GM19324 (cell line): ENCODE measurements around the gene SPECC1.
A peak's percentile ranks its signal among the peaks of the same experiment; 100 is the strongest.
"Not testable (repeated sequence)": the region's sequence is repeated elsewhere in the genome, so short reads cannot be mapped to it uniquely, and the experiment has no call there.

Source experiments
- ATAC-seq: cut with Tn5 transposase; IDR thresholded peaks from one replicate; pipeline ENCODE4 v1.9.1; 2021; ENCODE audit warnings: mild to moderate bottlenecking, moderate library complexity; ENCODE audit not compliant: unreplicated experiment, low FRiP score

SPECC1 gene, protein sequence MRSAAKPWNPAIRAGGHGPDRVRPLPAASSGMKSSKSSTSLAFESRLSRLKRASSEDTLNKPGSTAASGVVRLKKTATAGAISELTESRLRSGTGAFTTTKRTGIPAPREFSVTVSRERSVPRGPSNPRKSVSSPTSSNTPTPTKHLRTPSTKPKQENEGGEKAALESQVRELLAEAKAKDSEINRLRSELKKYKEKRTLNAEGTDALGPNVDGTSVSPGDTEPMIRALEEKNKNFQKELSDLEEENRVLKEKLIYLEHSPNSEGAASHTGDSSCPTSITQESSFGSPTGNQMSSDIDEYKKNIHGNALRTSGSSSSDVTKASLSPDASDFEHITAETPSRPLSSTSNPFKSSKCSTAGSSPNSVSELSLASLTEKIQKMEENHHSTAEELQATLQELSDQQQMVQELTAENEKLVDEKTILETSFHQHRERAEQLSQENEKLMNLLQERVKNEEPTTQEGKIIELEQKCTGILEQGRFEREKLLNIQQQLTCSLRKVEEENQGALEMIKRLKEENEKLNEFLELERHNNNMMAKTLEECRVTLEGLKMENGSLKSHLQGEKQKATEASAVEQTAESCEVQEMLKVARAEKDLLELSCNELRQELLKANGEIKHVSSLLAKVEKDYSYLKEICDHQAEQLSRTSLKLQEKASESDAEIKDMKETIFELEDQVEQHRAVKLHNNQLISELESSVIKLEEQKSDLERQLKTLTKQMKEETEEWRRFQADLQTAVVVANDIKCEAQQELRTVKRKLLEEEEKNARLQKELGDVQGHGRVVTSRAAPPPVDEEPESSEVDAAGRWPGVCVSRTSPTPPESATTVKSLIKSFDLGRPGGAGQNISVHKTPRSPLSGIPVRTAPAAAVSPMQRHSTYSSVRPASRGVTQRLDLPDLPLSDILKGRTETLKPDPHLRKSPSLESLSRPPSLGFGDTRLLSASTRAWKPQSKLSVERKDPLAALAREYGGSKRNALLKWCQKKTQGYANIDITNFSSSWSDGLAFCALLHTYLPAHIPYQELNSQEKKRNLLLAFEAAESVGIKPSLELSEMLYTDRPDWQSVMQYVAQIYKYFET

DNA sequence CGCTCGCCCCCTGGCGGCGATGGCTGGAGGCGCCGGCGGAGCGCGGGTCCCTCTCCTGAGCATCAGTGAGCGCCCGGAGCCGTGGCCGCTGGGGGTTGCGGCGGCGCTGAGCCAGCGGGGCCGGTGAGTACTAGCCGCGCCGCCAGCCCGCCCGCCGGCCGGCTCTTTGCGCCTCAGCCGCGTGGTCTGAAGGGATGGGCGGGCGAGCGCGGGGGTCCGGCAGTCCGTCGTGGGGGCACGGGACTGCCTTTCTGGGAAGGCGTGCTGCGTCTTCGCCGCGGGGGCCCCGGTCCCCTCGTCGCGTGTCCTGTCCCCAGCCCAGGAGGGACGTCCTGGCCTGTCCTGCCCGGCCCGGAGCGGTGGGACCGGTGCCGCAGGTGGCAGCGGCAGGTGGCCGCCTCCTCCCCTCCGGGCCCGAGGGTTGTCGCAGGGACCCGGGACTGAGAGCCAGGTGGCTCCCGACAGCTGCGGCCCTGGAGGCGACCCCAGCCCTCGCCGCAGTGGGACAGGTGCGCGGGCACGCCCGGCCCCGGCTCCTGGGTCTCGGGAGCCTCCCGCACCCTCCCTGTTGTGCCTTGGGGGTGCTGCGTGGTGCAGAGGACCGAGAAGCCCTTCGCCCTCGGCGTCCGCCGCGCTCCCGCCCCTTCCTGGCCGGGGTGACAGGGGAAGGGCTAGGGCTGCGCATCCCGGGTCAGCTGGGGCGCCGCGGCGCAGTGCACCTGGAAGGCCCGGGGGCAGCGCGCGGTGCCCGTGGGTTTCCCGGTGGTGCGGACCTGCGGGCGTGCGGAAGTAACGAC, at the start of gene SPECC1:
TSS of gene SPECC1 (plus strand) at position 58 of the 797 bp plus-strand sequence. CDS start 87,293 bp downstream, outside the sequence.
- peak; percentile 90 for ATAC-seq

DNA sequence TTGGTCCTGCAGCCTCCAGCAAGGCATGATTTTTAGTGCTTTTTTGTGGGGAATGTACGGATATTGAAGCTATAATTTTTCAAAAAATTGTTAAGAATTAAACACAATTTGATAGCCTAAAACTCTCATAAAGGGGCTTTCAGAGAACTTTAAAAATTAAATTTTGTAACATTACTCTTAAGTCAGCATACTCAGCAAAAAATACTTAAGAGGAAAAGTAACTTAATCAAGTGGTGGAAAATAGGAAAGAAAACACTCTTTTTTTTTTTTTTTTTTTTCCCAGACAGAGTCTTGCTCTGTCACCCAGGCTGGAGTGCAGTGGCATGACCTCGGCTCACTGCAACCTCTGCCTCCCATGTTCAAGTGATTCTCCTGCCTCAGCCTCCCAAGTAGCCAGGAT, 46.2 kb upstream of the SPECC1 start:
- ATAC-seq: not testable (repeated sequence)

DNA sequence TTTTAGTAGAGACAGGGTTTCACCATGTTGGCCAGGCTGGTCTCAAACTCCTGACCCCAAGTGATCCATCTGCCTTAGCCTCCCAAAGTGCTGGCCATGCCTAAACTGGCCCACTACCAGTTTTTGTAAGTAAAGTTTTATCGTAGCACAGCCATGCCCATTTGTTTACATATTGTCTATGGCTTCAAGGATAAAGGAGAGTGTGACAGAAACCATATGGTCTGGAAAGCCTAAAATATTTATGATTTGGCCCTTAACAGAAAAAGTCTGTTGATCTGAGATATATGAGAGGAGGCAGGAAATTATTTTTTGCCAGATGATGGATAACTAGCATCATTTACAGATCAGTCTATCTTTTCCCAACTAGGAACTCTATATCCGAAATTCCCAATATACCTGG, 36.0 kb upstream of the SPECC1 start:
- ATAC-seq: no peak

DNA sequence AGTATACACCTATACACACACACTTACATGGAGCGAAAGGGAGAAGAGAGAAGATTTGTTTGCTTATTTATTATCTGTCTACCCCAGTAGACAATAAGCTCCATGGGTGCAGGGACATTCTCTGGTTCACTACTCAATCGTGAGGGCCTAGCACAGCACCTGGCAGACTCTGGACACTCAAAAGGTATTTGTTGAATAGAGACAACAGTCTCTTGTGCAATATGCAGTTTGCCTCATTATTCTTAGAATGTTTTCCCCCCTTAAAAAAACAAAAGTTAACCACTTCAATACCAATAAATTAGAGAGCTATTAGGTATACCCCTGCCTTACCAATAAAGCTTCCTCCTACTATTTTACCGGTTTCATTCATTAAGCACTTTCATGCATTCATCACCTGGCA, 33.6 kb upstream of the SPECC1 start:
- no peak for ATAC-seq

DNA sequence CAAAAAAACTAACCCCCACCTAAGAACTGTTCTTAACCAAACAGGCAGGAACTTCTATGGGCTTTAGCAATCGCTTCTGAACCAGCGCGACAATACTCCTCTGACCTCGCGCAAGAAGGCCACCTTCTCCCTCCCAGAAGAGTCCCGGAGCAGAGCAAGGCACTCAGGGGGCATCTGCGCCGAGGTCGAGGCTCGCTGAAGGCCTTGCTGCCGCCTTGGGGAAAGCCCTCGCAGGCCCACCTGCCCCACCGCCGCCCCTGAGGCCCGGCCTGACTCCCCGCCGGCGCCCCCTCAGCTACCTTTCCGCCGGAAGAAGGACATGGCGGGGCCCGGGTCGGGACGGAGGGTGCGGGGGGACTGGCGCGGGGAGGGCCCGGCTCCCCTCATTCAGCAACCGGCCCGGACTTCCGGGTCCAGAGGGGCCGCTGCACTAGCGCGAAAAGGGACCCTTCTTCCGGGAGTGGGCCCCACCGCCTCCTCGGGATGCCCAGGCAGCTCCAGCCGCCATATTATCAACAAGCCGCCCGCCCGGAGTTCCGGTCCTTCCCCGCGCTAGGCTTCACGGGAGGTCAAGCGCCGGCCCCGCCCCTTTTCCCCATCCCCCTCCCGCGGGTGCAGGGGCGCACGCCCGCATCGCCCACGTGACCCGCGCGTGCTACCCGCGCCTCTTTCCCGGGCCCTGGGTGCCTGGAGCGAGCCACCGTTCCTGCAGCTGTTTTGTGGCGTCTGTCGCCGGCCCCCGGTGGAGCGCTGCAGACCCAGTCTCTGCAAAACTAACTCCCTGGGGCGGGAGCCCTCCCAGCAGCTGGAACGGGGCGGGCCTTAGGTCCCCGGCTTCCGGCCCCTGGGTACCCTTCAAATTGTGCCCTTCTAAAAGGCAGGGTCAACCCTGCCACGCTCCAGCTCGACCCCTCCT, 31.6 kb upstream of the SPECC1 start, which contains the start of gene AKAP10:
TSS of gene AKAP10 (minus strand) at position 536 of the 916 bp plus-strand sequence. CDS start at position 387, 149 bp downstream.
- ATAC-seq: peak; percentile 87

DNA sequence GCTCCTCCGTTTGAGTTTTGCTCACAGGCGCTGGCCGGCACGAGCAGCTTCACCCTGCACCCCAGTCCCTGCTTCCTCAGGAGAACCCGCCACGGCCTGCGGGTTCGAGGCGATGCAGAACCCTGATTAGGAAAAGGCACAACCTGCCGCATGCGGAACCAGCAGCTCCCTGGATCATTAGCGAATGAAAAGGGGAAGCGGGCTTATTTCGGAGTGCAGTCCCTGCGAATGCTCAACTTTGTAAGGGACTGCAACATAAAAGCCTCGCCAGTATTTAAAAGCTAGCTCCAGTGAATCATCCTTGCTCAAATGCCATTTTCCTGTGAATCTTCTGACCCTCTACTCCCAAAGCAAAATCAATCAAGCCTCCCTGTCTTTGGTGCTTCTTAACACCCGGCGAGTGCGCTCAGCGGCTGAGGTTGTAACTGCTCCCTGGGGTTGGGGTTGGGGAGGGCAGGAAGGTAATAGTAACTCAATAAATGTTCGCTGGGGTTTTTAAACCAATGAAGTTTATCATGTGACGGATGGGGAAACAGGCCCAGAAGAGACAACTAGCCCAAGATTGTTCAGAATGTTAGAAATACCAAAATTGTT, 30.9 kb upstream of the SPECC1 start:
- peak; percentile 29 for ATAC-seq

DNA sequence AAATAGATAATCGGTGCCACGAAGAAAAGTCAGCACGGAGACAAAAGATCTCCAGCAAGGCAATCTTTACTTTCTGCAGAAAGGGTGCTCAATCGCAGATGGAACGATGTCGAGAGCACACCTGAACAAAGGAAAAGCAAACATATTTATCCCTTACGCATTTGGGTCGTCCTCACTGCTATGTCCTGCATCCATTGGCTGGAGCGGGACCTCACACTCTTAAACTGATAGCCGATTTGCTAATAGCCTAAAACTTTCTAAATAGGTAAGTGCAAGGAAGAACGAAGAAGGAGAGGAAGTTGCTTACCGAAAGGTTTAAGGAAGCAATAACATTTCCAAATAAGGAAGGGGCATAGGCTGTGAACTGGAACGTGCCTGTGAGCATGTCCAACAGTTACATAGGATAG, 30.4 kb upstream of the SPECC1 start:
- no peak for ATAC-seq

DNA sequence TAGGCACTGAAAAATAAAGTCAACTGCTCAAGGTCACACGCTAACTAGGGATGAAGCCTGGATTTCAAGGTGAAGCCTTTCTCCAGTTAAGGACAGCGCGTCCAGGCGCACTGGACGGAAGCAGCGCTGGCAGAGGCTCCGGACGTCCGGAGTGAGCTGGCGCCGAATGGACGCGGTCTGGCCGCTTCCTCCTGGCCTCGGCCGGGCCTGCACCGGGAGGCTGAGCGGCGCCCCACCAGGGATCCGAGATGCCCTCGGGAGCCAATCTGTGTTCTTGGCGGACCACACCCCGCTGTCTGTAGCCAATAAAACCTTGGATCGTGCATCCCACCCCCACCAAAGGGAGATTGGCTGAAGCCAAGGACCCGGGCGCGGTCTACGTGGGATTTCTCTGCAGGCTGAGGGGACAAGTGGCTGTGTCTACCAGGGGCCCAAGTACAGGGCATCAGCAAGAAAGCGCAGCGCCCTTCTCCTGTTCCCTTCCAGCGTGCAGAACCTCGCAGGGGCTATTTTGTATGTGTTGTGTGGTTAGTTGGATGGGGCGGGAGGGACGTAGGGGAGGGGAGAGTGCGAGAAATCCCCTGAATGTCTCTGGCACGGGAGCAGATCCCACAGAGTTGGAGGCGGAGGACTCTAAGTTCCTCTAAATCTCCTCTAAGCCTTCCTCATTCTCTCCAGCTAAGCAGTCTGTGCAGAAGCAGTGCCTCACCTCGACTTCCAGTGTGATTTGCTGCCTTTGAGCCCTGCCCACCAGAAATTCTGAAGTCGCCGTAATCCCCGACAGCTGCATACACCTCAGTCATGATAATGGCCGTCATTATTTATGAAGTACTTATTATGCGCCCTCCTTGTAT, 29.0 kb upstream of the SPECC1 start:
- no peak for ATAC-seq

DNA sequence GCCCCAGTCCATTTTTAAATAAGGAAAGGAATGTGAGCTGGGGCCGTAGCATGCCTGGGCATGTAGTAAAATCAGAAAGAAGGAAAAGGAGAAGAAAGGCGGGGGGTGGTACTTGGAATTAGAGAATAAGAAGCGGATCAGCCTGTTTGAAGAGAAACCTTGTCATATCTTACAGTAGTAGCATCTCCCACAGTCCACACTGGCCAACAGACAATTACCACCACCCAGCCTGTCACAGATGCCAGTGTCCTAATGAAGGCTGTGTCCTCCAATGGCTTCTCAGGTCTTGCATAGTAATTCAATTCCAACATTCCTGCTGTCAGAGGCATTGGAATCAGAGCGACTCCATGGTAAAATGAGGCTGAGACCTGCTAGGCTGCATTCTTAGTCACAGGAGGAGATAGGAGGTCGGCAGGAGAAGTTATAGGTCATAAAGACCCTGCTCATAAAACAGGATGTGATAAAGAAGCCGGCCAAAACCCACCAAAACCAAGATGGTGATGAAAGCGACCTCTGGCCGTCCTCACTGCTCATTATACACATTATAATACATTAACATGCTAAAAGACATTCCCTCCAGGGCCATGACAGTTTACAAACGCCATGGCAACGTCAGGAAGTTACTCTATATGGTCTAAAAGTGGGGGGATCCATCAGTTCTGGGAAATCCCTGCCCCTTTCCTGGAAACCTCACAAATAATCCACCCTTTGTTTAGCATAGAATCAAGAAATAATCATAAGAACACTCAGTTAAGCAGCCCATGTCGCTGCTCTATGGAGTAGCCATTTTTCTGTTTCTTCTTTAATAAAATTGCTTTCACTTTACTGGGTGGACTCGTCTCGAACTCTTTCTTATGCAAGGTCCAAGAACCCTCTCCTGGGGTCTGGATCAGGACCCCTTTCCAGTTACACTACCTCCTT, 22.0 kb upstream of the SPECC1 start:
- no peak for ATAC-seq

DNA sequence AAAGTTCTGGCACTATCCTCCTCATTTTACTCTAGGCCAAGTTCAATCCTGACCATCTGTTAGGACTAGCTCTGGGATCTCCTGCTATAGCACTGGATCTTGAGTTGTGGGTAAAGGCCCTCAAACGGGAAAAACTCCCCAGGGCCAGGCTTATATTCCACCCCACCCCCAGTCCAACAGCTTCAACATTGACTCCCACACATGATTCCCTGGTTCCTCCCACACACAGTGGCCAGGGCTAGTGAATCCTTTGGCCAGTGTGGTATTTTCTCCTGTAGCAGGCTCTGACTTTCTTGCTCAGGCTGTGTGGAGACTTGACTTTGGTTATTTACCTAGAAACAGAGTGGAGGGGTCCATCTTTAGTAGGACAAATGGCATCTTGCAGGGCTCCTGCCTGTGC, 21.3 kb upstream of the SPECC1 start:
- ATAC-seq: no peak

DNA sequence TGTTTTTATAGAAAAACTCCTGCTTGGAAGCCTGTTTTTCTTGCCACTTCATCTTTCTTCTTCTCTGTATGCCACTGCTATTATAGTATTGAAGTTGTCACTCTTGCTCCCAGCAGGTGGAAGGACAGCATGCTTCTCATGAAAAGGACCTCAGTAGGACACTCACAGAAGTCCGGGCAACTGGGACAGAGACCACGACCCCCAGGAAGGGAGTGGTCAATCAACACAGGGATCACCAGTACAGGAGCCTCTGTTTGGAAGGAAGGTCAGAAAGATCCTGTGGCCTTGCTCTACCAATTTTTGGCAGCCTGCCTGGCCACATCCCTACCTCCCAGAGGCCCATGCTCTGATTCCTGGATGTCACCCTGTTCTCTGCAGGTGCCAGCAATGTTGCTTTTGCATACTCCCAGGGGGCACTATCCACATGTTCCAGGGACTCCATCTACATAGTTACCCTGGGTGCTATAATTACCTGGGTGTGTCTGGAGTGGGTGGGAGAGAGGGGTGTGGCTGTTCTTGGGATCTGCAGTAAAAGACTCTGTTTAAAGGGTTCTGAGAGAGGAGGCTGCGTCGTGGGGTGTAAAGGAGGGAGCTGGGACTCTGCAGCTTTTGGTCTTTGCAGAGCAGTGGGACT, 17.8 kb upstream of the SPECC1 start:
- no peak for ATAC-seq

DNA sequence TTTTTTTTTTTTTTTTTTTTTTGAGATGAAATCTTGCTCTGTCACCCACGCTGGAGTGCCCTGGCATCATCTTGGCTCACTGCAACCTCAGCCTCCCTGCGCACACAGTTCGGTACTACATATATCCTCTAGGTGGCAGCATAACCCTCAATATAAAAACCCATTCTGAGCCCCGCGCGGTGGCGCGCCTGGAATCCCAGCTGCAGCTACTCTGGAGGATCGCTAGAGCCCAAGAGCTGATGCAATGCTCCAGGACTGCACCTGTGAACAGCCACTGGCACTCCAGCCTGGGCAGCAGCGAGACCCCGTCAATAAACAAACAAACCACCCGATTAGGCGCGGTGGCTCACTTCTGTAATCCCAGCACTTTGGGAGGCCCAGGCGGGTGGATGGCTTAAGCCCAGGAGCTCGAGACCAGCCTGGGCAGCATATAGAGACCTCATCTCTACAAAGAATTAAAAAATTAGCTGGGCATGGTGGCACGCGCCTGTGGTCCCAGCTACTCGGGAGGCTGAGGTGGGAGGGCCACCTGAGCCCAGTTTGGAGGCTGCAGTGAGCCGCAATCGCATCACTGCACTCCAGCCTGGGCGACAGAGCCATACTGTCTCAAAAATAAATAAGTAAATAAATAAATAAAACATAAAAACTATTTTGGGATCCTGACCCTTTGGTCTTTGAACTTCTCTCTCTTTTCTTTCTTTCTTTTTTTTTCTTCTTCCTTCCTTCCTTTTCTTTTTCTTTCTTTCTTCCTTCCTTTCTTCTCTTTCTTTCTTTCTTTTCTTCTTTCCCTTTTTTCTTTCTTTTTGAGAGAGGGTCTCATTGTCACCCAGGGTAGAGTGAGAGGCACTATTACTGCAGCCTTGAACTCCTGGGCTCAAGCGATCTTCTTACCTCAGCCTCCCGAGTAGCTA, 16.1 kb upstream of the SPECC1 start:
- no peak for ATAC-seq

DNA sequence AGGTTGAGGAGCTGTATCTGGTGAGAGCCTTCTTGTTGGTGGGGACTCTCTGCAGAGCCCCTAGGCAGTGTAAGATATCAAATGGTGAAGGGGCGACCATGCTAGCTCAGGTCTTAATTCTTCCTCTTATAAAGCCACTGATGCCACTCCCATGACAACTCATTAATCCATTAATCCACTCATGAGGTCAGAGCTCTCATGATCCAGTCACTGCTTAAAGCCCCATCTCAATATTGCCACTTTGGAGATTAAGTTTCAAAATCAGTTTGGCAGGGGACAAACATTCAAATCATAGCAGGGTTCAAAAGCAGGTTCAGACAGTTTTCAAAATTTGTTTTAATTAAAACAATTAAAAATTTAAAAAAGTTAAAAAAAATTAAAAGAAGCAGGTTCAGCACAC, 13.1 kb upstream of the SPECC1 start:
- no peak for ATAC-seq

DNA sequence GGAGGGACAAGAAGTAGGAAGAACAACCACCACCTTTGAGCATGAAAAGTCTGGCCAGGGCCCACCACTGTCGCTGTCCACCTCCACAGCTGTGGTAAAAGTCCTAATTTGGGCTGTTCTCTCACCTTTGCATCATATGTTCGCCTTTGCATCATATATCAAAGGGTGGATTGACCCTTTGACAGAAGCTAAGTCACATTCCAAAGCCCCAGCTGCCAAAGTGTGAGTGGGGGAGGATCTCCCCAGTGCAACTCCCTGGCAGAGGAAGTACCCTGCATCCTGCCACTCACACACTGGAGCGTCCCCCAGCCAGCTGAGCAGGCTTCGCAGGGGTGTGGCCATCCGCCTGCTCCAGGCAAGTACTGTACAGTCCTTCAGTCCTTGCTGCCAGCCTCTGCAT, 12.7 kb upstream of the SPECC1 start:
- ATAC-seq: no peak
